K562 (cell line): ENCODE results near the gene COQ9. TPM values are rescaled to one million over a fixed set of nuclear protein-coding genes. Genes with fewer than 3 reads are reported as not detected.

Source experiments
- ATF4 ChIP-seq: fragments of 450-650 bp; formaldehyde crosslinking; IDR thresholded peaks from 2 replicates; pipeline ENCODE4 v1.4.0; 2022; ENCODE audit warnings: mild to moderate bottlenecking, moderate library complexity
- CTCFL ChIP-seq: IDR thresholded peaks from 2 replicates; pipeline ENCODE4 v1.6.1; 2011; ENCODE audit warnings: borderline replicate concordance, low read depth, mild to moderate bottlenecking, moderate library complexity, low read length; ENCODE audit not compliant: insufficient read depth, poor library complexity, severe bottlenecking
- EP400 ChIP-seq: fragments of 450-650 bp; IDR thresholded peaks from 2 replicates; pipeline ENCODE4 v1.6.1; 2017; ENCODE audit warnings: antibody characterized with exemption, mild to moderate bottlenecking, moderate library complexity
- FOXJ3 ChIP-seq: sonication (generic); formaldehyde crosslinking; IDR thresholded peaks from 2 replicates; pipeline ENCODE4 v1.4.0; 2020; ENCODE audit warnings: mild to moderate bottlenecking, missing genetic modification reagents
- HBP1 ChIP-seq: fragments of 450-650 bp; formaldehyde crosslinking; IDR thresholded peaks from 2 replicates; pipeline ENCODE4 v1.4.0; 2022; ENCODE audit warnings: missing genetic modification characterization
- HNRNPL ChIP-seq: fragments of 200-400 bp; formaldehyde crosslinking; IDR thresholded peaks from 2 replicates; pipeline ENCODE4 v1.6.1; 2017; ENCODE audit warnings: low read depth, mild to moderate bottlenecking, low read length
- KAT7 ChIP-seq: sonication (generic); formaldehyde crosslinking; IDR thresholded peaks from 2 replicates; pipeline ENCODE4 v1.8.0; 2022; ENCODE audit warnings: missing genetic modification reagents, mild to moderate bottlenecking, borderline replicate concordance
- ZBTB33 ChIP-seq: sonication (generic); formaldehyde crosslinking; IDR thresholded peaks from 2 replicates; pipeline ENCODE4 v1.8.1; 2023; ENCODE audit warnings: mild to moderate bottlenecking, missing genetic modification reagents
- ZNF407 ChIP-seq: fragments of 450-650 bp; IDR thresholded peaks from 2 replicates; pipeline ENCODE4 v1.6.1; 2016; ENCODE audit warnings: low read depth
- polyA plus RNA-seq, 8 experiments: library from polyadenylated mRNA; depleted of rRNA in 4 of 8; stranded (reverse) in 5 of 8; unstranded in 3 of 8; fragments of >200 nt; fragmentation: Nextera tagmentation in 2 of 8; fragmentation: Illumina TruSeq in 1 of 8; extraction: Ambion mirVana in 2 of 8; extraction: Trizol in 1 of 8; gene quantifications; 2 replicates each; pipeline versions ENCODE4 v1.2.1 to v1.2.3, GENCODE V29; 2011 to 2014; ENCODE audit warnings: inconsistent platforms in 1 of 8, missing spikeins in 1 of 8
- total RNA-seq, 7 experiments: library from RNA; depleted of rRNA in 6 of 7; stranded (reverse); fragments of >200 nt in 6 of 7; fragmentation: Illumina TruSeq in 2 of 7; extraction: Trizol in 2 of 7; gene quantifications; 2 replicates each; pipeline versions ENCODE4 v1.2.1 to v1.2.3, GENCODE V29; 2011 to 2021; ENCODE audit warnings: low replicate concordance in 1 of 7

The COQ9 gene
- total and polyA plus RNA-seq, 9 of the 15 experiments (the other 6 are each of a cell fraction or from before 2014, with no cell fraction given): 35.0 to 139 (median 71.4) TPM

GRCh38 chr16:57462209-57462977 is 15.1 kb downstream of the COQ9 start, which contains the start of gene POLR2C (continued):
- peak; percentile 49 for TF ChIP-seq ATF4 (CRISPR knock-in tag)
- TF ChIP-seq KAT7 (CRISPR knock-in tag): peak; percentile 85; the same call in 1 of the 2 replicates
- TF ChIP-seq FOXJ3: no peak
- 0 out of 2 replicates have a peak, but pooled peaks have one; percentile 14 for TF ChIP-seq HNRNPL
- no peak for TF ChIP-seq ZNF407
- peak; percentile 94 for TF ChIP-seq EP400
- TF ChIP-seq ZBTB33 (CRISPR knock-in tag): peak; percentile 72
- peak; percentile 97 for TF ChIP-seq CTCFL
- TF ChIP-seq HBP1: 0 out of 2 replicates have a peak, but pooled peaks have one; percentile 40
